AG08395 (cell line): ENCODE measurements around the gene GRIK3.
"Not testable (repeated sequence)": the region's sequence is repeated elsewhere in the genome, so short reads cannot be mapped to it uniquely, and the experiment has no call there.

Experiments
- DNase-seq: peaks from one replicate; pipeline ENCODE4 v3.0.0; 2012; ENCODE audit warnings: mixed read lengths, low spot score

GRIK3 gene

GRCh38 chr1:36784147-36784859 lies 250.0 kb downstream of the GRIK3 start:
- DNase-seq, result no peak

- no peak for DNase-seq
Measured at GRCh38 chr1:36783475-36783874, 250.8 kb downstream of the GRIK3 start.

GRCh38 chr1:36782785-36783184 lies 251.5 kb downstream of the GRIK3 start:
- no peak for DNase-seq

GRCh38 chr1:36782085-36782484 lies 252.2 kb downstream of the GRIK3 start:
- DNase-seq, result no peak

- no peak for DNase-seq
Measured at GRCh38 chr1:36781098-36781497, 253.2 kb downstream of the GRIK3 start.

- no peak for DNase-seq
Measured at GRCh38 chr1:36778740-36779139, 255.6 kb downstream of the GRIK3 start.

GRCh38 chr1:36776948-36777831 lies 257.1 kb downstream of the GRIK3 start:
- DNase-seq, result no peak

GRCh38 chr1:36776256-36776655 lies 258.1 kb downstream of the GRIK3 start:
- DNase-seq, result no peak

GRCh38 chr1:36775716-36776115 lies 258.6 kb downstream of the GRIK3 start:
- DNase-seq, result no peak

- no peak for DNase-seq
Measured at GRCh38 chr1:36773827-36774541, 260.3 kb downstream of the GRIK3 start.

- no peak for DNase-seq
Measured at GRCh38 chr1:36772647-36773495, 261.4 kb downstream of the GRIK3 start.

- DNase-seq, result no peak
Measured at GRCh38 chr1:36771660-36772284, 262.5 kb downstream of the GRIK3 start.

GRCh38 chr1:36771240-36771639 lies 263.1 kb downstream of the GRIK3 start:
- DNase-seq, result no peak

- no peak for DNase-seq
Measured at GRCh38 chr1:36769886-36770830, 264.2 kb downstream of the GRIK3 start.

- DNase-seq, result no peak
Measured at GRCh38 chr1:36768486-36769178, 265.7 kb downstream of the GRIK3 start.

- DNase-seq, result not testable (repeated sequence)
Measured at GRCh38 chr1:36767429-36767828, 266.9 kb downstream of the GRIK3 start.

GRCh38 chr1:36766481-36766880 lies 267.8 kb downstream of the GRIK3 start:
- no peak for DNase-seq

GRCh38 chr1:36765785-36766300 lies 268.5 kb downstream of the GRIK3 start:
- DNase-seq, result no peak

GRCh38 chr1:36764798-36765197 lies 269.5 kb downstream of the GRIK3 start:
- no peak for DNase-seq
